Cardiac muscle cell (in vitro differentiated cells and primary cell): ENCODE measurements around the gene RUFY2. TPM values are rescaled to one million over a fixed set of nuclear protein-coding genes. Genes with fewer than 3 reads are reported as not detected.
"Not testable (repeated sequence)": the region's sequence is repeated elsewhere in the genome, so short reads cannot be mapped to it uniquely, and the experiment has no call there.

ENCODE experiments used
- DNase-seq, 2 donors: peaks; one replicate each; pipeline versions ENCODE4 v3.0.0 to v3.0.0-alpha.2; 2010 to 2017; ENCODE audit warnings: low read depth in 1 of 2, low spot score in 1 of 2
- H3K27ac ChIP-seq: fragments of 200-600 bp; sonication (generic); 2 replicates; pipeline ENCODE4 v1.5.1; 2016
- H3K27me3 ChIP-seq: fragments of 200-600 bp; sonication (generic); 2 replicates; pipeline ENCODE4 v1.6.0; 2016; ENCODE audit warnings: control low read depth
- H3K36me3 ChIP-seq: fragments of 200-600 bp; sonication (generic); 2 replicates; pipeline ENCODE4 v1.5.1; 2016; ENCODE audit warnings: control low read depth
- H3K4me1 ChIP-seq: fragments of 200-600 bp; sonication (generic); 2 replicates; pipeline ENCODE4 v1.8.1; 2017; ENCODE audit warnings: low read depth, mild to moderate bottlenecking, mixed run types
- H3K4me3 ChIP-seq: fragments of 200-600 bp; sonication (generic); 2 replicates; pipeline ENCODE4 v1.5.1; 2016; ENCODE audit warnings: mild to moderate bottlenecking
- H3K9me3 ChIP-seq: fragments of 200-600 bp; sonication (generic); 2 replicates; pipeline ENCODE4 v1.5.1; 2017; ENCODE audit warnings: low read depth, mild to moderate bottlenecking, control low read depth
- polyA plus RNA-seq: library from polyadenylated mRNA; unstranded; fragments of >200 nt; fragmentation: Nextera tagmentation; extraction: Ambion mirVana; gene quantifications from 2 replicates; pipeline ENCODE4 v1.2.1, GENCODE V29; 2016
- total RNA-seq: library from RNA; depleted of rRNA; stranded (reverse); fragments of >200 nt; gene quantifications from 2 replicates; pipeline ENCODE4 v1.2.3, GENCODE V29; 2016
- TF ChIP-seq, protein P1 (sequence below): IDR thresholded peaks from 2 replicates; pipeline ENCODE4 v1.5.1; 2012; ENCODE audit warnings: low read depth, mild to moderate bottlenecking, low read length

The RUFY2 gene
- total and polyA plus RNA-seq, 2 experiments from 2014 or later, result 10.2 to 12.1 TPM

DNA sequence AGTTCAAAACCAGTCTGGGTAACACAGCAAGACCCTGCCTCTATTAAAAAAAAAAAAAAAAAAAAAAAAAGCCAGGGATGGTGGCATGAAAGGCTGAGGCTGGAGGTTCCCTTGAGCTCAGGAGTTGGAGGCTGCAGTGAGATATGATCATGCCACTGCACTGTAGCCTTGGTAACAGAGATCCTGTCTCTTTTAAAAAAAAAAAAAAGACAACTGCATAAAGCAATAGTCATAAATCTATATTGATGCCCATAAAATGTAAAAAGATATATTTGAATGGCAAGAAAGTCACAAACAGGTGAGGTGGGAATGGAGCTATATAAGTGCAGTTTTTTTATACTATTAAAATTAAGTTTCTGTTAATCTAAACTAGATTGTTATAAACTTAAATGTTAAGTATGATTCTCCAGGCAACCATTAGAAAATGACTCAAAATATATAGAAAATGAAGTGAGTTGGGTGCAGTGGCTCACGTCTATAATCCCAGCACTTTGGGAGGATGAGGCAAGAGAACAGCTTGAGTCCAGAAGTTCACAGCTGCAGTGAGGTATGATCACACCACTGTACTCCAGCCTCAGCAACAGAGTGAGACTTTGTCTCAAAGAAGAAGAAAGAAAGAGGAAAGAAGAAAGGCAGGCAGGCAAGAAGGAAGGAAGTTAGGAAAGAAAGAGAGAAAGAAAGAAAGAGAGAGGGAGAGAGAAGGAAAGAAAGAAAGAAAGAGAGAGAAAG, 88.6 kb downstream of the RUFY2 start:
- Histone ChIP-seq H3K4me1 (no peaks in the 10 kb centered on the region), H3K36me3 (no peaks in the 10 kb centered on the region), H3K27me3 (no peaks in the 10 kb centered on the region), H3K4me3 (no peak overlapping the region), H3K27ac (no peak overlapping the region), H3K9me3 (no peaks in the 10 kb centered on the region)
- TF ChIP-seq, protein P1, sequence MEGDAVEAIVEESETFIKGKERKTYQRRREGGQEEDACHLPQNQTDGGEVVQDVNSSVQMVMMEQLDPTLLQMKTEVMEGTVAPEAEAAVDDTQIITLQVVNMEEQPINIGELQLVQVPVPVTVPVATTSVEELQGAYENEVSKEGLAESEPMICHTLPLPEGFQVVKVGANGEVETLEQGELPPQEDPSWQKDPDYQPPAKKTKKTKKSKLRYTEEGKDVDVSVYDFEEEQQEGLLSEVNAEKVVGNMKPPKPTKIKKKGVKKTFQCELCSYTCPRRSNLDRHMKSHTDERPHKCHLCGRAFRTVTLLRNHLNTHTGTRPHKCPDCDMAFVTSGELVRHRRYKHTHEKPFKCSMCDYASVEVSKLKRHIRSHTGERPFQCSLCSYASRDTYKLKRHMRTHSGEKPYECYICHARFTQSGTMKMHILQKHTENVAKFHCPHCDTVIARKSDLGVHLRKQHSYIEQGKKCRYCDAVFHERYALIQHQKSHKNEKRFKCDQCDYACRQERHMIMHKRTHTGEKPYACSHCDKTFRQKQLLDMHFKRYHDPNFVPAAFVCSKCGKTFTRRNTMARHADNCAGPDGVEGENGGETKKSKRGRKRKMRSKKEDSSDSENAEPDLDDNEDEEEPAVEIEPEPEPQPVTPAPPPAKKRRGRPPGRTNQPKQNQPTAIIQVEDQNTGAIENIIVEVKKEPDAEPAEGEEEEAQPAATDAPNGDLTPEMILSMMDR, result no peak
- DNase-seq, result no peak

DNA sequence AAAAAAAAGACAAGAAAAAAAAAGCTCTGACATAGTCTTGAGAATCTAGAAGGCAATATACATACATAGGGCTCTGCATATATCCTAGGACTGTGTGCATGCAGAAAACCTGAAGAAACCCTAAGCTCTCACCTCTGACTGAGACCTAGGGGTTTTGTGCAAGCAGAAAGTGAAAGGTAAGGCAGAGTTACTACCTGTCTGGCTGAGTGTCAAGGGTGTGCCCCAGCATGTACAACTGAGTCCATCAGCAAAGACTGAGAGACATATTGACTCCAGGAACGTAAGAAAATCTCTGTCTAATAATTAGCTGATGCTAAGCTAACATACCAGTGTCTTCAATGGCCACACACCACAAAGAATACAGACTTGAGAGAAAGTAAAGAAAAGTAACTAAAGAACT, 91.5 kb downstream of the RUFY2 start:
- no peaks in the 10 kb centered on the region for H3K9me3 ChIP-seq
- TF ChIP-seq, protein P1, result no peak
- no peak overlapping the region for H3K27ac ChIP-seq
- no peaks in the 10 kb centered on the region for H3K4me1 ChIP-seq
- no peaks in the 10 kb centered on the region for H3K27me3 ChIP-seq
- no peak overlapping the region for H3K4me3 ChIP-seq
- no peaks in the 10 kb centered on the region for H3K36me3 ChIP-seq
- DNase-seq, result no peak

DNA sequence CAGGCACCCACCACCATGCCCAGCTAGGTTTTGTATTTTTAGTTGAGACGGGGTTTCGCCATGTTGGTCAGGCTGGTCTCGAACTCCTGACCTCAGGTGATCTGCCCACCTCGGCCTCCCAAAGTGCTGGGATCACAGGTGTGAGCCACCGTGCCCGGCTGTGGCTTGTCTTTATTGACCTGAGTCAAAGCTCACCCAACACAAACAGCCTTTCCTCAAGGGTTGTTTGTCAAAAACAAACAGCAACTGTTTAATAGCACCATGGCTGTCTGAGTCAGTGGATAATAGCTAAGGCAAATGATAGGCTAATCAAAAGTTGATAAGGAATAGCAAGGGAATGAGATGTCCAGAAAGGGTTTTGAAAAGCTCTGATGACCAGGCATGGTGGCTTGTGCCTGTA, 92.1 kb downstream of the RUFY2 start:
- not testable (repeated sequence) for H3K27ac ChIP-seq, DNase-seq, H3K27me3 ChIP-seq, H3K36me3 ChIP-seq, H3K9me3 ChIP-seq, H3K4me1 ChIP-seq, H3K4me3 ChIP-seq

DNA sequence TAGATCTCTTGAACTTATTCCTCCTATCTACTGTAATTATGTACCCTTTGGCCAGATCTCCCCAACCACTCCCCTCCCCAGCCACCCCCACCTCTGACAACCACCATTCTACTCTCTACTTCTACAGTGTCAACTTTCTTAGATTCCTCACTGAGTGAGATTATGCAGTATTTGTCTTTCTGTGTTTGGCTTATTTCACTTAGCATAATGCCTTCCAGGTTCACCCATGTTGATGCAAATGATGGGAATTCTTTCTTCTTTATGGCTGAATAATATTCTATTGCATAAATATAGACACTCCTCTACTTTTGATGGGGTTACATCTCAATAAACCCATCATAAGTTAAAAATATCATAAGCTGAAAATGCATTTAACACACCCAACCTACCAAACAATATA, 96.5 kb downstream of the RUFY2 start:
- Histone ChIP-seq H3K36me3 (no peaks in the 10 kb centered on the region), H3K4me1 (no peaks in the 10 kb centered on the region), H3K27ac (no peak overlapping the region), H3K9me3 (no peaks in the 10 kb centered on the region), H3K27me3 (no peaks in the 10 kb centered on the region), H3K4me3 (no peak overlapping the region)
- TF ChIP-seq, protein P1, result no peak
- no peak for DNase-seq

DNA sequence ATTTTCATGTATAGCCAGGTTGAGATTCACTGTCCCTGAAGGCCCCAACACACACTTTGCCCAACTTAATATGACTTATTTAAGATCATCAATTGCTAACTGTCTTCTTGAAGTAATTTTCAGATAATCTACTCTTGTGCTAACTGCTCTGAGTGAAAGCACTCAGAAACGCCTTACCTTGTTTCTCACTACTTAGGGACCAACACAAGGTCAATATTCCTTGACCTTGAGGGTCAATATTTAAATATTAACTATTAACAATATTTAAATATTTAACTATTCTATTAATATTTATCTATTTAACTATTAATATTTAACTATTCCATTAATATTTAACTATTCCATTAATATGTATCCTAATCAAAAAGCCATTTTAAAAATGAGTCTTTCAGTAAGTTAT, 101.2 kb downstream of the RUFY2 start:
- TF ChIP-seq, protein P1, result no peak

DNA sequence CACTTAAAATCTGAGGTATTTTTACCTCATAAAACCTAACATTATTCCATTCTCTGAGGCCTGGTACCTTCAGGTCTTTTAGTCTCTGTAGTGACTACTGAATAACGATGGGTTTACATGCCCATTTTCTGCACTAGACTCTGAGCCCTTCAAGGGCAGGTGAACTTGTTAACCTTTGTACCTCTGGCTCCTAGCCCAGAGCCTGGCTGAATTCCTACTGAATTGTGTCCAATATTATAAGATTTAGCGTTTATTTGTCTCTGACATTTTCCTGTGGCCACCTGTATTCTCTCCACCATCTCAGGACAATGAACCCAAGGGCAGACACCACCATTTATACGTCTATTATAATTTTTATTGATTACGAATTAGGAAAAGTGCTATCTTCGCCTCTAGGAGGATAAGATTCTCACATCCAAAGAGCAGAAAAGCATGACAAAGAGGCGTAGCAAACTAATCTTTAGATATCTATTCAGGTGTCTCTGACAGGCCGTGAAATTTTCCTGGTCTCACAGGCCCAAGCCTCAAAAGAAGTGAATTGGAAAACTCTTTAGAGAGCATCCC, 103.1 kb downstream of the RUFY2 start:
- Histone ChIP-seq H3K27ac (no peak overlapping the region), H3K4me1 (no peaks in the 10 kb centered on the region), H3K9me3 (no peaks in the 10 kb centered on the region), H3K4me3 (no peak overlapping the region), H3K36me3 (no peaks in the 10 kb centered on the region), H3K27me3 (no peaks in the 10 kb centered on the region)
- TF ChIP-seq, protein P1, result no peak
- no peak for DNase-seq

More for the DNA sequence above, 101.2 kb downstream of the RUFY2 start:
- Histone ChIP-seq H3K27ac (no peak overlapping the region), H3K27me3 (no peaks in the 10 kb centered on the region), H3K4me1 (no peaks in the 10 kb centered on the region), H3K9me3 (no peaks in the 10 kb centered on the region), H3K4me3 (no peak overlapping the region), H3K36me3 (no peaks in the 10 kb centered on the region)
- no peak for DNase-seq
